ENCODE results near the gene IGDCC3. TPM values are rescaled to one million over a fixed set of nuclear protein-coding genes. Genes with fewer than 3 reads are reported as not detected.
"Not testable (repeated sequence)": the region's sequence is repeated elsewhere in the genome, so short reads cannot be mapped to it uniquely, and the experiment has no call there.

The IGDCC3 gene
- total RNA-seq, 1 experiment from 2014 or later, result not detected

- DNase-seq (ENCODE audit: low read depth), result no peak
- in situ Hi-C loops (cut with HindIII; ENCODE audit: low pct_unique_long_range_greater_than_20kb, low sequenced_read_pairs), result no loop called here
Observed at GRCh38 chr15:65361708-65362459, 15.9 kb downstream of the IGDCC3 start.

- no peak for DNase-seq (ENCODE audit: low read depth)
- in situ Hi-C loops (cut with HindIII; ENCODE audit: low pct_unique_long_range_greater_than_20kb, low sequenced_read_pairs), result no loop called here
Observed at GRCh38 chr15:65360506-65360905, 17.3 kb downstream of the IGDCC3 start.

GRCh38 chr15:65355988-65356353 lies 21.8 kb downstream of the IGDCC3 start:
- no peak for DNase-seq (ENCODE audit: low read depth)
- in situ Hi-C loops (cut with HindIII; ENCODE audit: low pct_unique_long_range_greater_than_20kb, low sequenced_read_pairs), result no loop called here

GRCh38 chr15:65355173-65355987 lies 22.4 kb downstream of the IGDCC3 start:
- no peak for DNase-seq (ENCODE audit: low read depth)
- in situ Hi-C loops (cut with HindIII; ENCODE audit: low pct_unique_long_range_greater_than_20kb, low sequenced_read_pairs), result no loop called here

- DNase-seq (ENCODE audit: low read depth), result no peak
- in situ Hi-C loops (cut with HindIII; ENCODE audit: low pct_unique_long_range_greater_than_20kb, low sequenced_read_pairs), result no loop called here
Observed at GRCh38 chr15:65354835-65355172, 23.0 kb downstream of the IGDCC3 start.

- in situ Hi-C loops (cut with HindIII; ENCODE audit: low pct_unique_long_range_greater_than_20kb, low sequenced_read_pairs); DNase-seq (ENCODE audit: low read depth): not testable (repeated sequence)
Observed at GRCh38 chr15:65351972-65352371, 25.8 kb downstream of the IGDCC3 start.

GRCh38 chr15:65349338-65349737 lies 28.5 kb downstream of the IGDCC3 start:
- in situ Hi-C loops (cut with HindIII; ENCODE audit: low pct_unique_long_range_greater_than_20kb, low sequenced_read_pairs), result no loop called here
- no peak for DNase-seq (ENCODE audit: low read depth)

- in situ Hi-C loops (cut with HindIII; ENCODE audit: low pct_unique_long_range_greater_than_20kb, low sequenced_read_pairs); DNase-seq (ENCODE audit: low read depth): not testable (repeated sequence)
Observed at GRCh38 chr15:65347756-65348155, 30.0 kb downstream of the IGDCC3 start.

- in situ Hi-C loops (cut with HindIII; ENCODE audit: low pct_unique_long_range_greater_than_20kb, low sequenced_read_pairs), result no loop called here
Observed at GRCh38 chr15:65346856-65347598, 30.8 kb downstream of the IGDCC3 start.

GRCh38 chr15:65344914-65345275 lies 32.9 kb downstream of the IGDCC3 start:
- in situ Hi-C loops (cut with HindIII; ENCODE audit: low pct_unique_long_range_greater_than_20kb, low sequenced_read_pairs), result no loop called here
- no peak for DNase-seq (ENCODE audit: low read depth)

More at GRCh38 chr15:65346856-65347598, 30.8 kb downstream of the IGDCC3 start:
- no peak for DNase-seq (ENCODE audit: low read depth)

- no peak for DNase-seq (ENCODE audit: low read depth)
- in situ Hi-C loops (cut with HindIII; ENCODE audit: low pct_unique_long_range_greater_than_20kb, low sequenced_read_pairs), result no loop called here
Observed at GRCh38 chr15:65344214-65344913, 33.4 kb downstream of the IGDCC3 start.

- in situ Hi-C loops (cut with HindIII; ENCODE audit: low pct_unique_long_range_greater_than_20kb, low sequenced_read_pairs), result no loop called here
- DNase-seq (ENCODE audit: low read depth), result no peak
Observed at GRCh38 chr15:65343374-65343981, 34.3 kb downstream of the IGDCC3 start.

- in situ Hi-C loops (cut with HindIII; ENCODE audit: low pct_unique_long_range_greater_than_20kb, low sequenced_read_pairs), result no loop called here
- no peak for DNase-seq (ENCODE audit: low read depth)
Observed at GRCh38 chr15:65342493-65342892, 35.3 kb downstream of the IGDCC3 start.

GRCh38 chr15:65339920-65340319 lies 37.9 kb downstream of the IGDCC3 start:
- in situ Hi-C loops (cut with HindIII; ENCODE audit: low pct_unique_long_range_greater_than_20kb, low sequenced_read_pairs), result no loop called here
- no peak for DNase-seq (ENCODE audit: low read depth)

- in situ Hi-C loops (cut with HindIII; ENCODE audit: low pct_unique_long_range_greater_than_20kb, low sequenced_read_pairs), result no loop called here
- DNase-seq (ENCODE audit: low read depth), result no peak
Observed at GRCh38 chr15:65339416-65339815, 38.4 kb downstream of the IGDCC3 start.

- no peak for DNase-seq (ENCODE audit: low read depth)
- in situ Hi-C loops (cut with HindIII; ENCODE audit: low pct_unique_long_range_greater_than_20kb, low sequenced_read_pairs), result no loop called here
Observed at GRCh38 chr15:65338823-65339222, 39.0 kb downstream of the IGDCC3 start.

GRCh38 chr15:65338366-65338765 lies 39.4 kb downstream of the IGDCC3 start:
- in situ Hi-C loops (cut with HindIII; ENCODE audit: low pct_unique_long_range_greater_than_20kb, low sequenced_read_pairs), result no loop called here
- DNase-seq (ENCODE audit: low read depth), result no peak

GRCh38 chr15:65337436-65338070 lies 40.2 kb downstream of the IGDCC3 start:
- in situ Hi-C loops (cut with HindIII; ENCODE audit: low pct_unique_long_range_greater_than_20kb, low sequenced_read_pairs), result no loop called here
- DNase-seq (ENCODE audit: low read depth), result no peak

Measured in Caki2 (cell line).